MM.1S (cell line): ENCODE results near the gene EBF3.

Experiments used
- CTCF ChIP-seq: fragments of 300-600 bp; sonication (generic); IDR thresholded peaks from 2 replicates; pipeline ENCODE4 v1.5.1; 2016; ENCODE audit warnings: antibody characterized with exemption, low read length, mixed read lengths
- EZH2 ChIP-seq: fragments of 300-600 bp; sonication (generic); optimal IDR thresholded peaks from 2 replicates; pipeline ENCODE3; 2017; ENCODE audit warnings: low read depth, mild to moderate bottlenecking, antibody characterized with exemption, low read length, mixed read lengths
- EZH2phosphoT487 ChIP-seq: fragments of 300-600 bp; sonication (generic); IDR thresholded peaks from 2 replicates; pipeline ENCODE4 v1.6.1; 2018; ENCODE audit warnings: antibody characterized with exemption, low read length

- no peak for TF ChIP-seq CTCF
- TF ChIP-seq EZH2 = no peak
- no peak for TF ChIP-seq EZH2phosphoT487
These were observed 39.5 kb downstream of the EBF3 start for GRCh38 chr10:129924375-129925085.
